ENCODE results near the gene ZNF680.
"Not testable (repeated sequence)": the region's sequence is repeated elsewhere in the genome, so short reads cannot be mapped to it uniquely, and the experiment has no call there.

The ZNF680 gene

DNA sequence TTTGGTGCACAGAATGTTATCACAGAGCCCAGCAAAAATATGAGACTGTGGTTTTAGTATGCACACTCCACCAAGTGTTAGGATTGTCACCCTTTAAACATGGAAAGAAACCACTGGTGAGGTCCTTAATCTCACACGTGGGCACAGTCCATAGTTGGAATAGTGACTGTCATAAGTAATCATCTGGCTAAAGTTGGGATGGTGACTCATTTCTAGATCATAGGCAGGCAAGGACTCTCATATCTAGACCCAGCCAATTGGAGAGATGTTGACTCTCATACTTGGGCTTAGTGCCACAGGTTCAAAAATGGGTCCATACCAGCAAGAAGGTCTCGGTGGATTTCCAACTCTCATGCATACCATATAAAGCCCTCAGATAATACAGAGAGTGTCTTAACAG, 39.6 kb upstream of the ZNF680 start:
- no peaks in the 10 kb centered on the region for H3K27me3 ChIP-seq (ENCODE audit: insufficient read depth, insufficient read length)
- DNase-seq (ENCODE audit: low read depth, low spot score) = no peak
- peaks cover 12% of the 10 kb centered on the region for H3K36me3 ChIP-seq (ENCODE audit: insufficient read depth, insufficient read length, low read length)
- no peak for TF ChIP-seq SUZ12 (IDR thresholded peaks at IDR 0.05; ENCODE audit: extremely low read depth, insufficient read depth, insufficient read length)
- no peak for TF ChIP-seq ZNF274 (IDR thresholded peaks at IDR 0.05; ENCODE audit: low read depth, low read length)
- no peak for TF ChIP-seq YY1 (IDR thresholded peaks at IDR 0.05; ENCODE audit: insufficient read depth, insufficient read length)
- H3K4me3 ChIP-seq (ENCODE audit: insufficient read length, low read depth) = no peak overlapping the region
- H3K9ac ChIP-seq (ENCODE audit: insufficient read length, low read depth) = no peak overlapping the region
- H3K4me1 ChIP-seq (ENCODE audit: insufficient read depth, insufficient read length) = no peaks in the 10 kb centered on the region
- H3K9me3 ChIP-seq (ENCODE audit: insufficient read depth, low read length) = no peaks in the 10 kb centered on the region

DNA sequence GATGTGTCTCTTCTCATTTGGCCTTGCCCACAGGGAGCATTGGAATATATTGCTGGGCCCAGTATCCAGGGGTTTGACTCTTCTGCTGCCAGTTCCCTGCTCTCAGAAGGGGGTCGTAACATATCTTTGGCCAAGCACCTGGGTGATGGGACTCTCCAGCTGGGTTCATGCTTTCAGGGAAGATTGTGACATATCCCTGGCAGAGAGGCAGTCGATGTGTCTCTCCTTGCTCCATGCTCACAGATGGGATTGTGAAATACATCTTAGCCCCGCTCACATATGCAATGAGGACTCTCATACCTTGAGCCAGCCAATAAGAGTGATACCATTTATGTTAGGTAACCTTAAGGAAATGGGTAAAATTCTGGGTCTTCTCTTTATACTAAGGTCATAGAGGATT, 39.2 kb upstream of the ZNF680 start:
- no peak for DNase-seq (ENCODE audit: low read depth, low spot score)
- no peak for TF ChIP-seq YY1 (IDR thresholded peaks at IDR 0.05; ENCODE audit: insufficient read depth, insufficient read length)
- TF ChIP-seq SUZ12 (IDR thresholded peaks at IDR 0.05; ENCODE audit: extremely low read depth, insufficient read depth, insufficient read length) = no peak
- TF ChIP-seq ZNF274 (IDR thresholded peaks at IDR 0.05; ENCODE audit: low read depth, low read length) = no peak
- Histone ChIP-seq H3K4me1 (ENCODE audit: insufficient read depth, insufficient read length) (no peaks in the 10 kb centered on the region), H3K4me3 (ENCODE audit: insufficient read length, low read depth) (no peak overlapping the region), H3K27me3 (ENCODE audit: insufficient read depth, insufficient read length) (no peaks in the 10 kb centered on the region), H3K36me3 (ENCODE audit: insufficient read depth, insufficient read length, low read length) (peaks cover 12% of the 10 kb centered on the region), H3K9me3 (ENCODE audit: insufficient read depth, low read length) (no peaks in the 10 kb centered on the region), H3K9ac (ENCODE audit: insufficient read length, low read depth) (no peak overlapping the region)

DNA sequence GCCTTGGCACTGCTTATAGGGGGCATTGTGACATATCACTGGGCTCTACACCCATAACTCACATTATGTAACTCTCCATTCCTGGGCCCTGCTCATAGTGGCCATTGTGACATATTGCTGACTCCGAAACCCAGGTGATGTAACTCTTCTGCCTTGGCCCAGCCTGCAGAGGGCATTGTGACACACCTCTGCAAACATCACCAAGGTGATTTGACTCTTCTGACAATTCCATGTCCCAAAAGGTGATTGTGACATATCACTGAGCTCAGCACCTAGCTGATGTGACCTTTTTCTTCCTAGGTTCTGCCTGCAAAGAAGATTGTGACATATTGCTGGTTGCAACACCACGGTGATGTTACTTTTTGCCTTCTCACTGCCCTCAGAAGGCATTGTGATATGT, 36.5 kb upstream of the ZNF680 start:
- Histone ChIP-seq H3K4me3 (ENCODE audit: insufficient read length, low read depth) (no peak overlapping the region), H3K9me3 (ENCODE audit: insufficient read depth, low read length) (no peaks in the 10 kb centered on the region), H3K4me1 (ENCODE audit: insufficient read depth, insufficient read length) (no peaks in the 10 kb centered on the region), H3K9ac (ENCODE audit: insufficient read length, low read depth) (no peak overlapping the region), H3K36me3 (ENCODE audit: insufficient read depth, insufficient read length, low read length) (peaks cover 3% of the 10 kb centered on the region), H3K27me3 (ENCODE audit: insufficient read depth, insufficient read length) (no peaks in the 10 kb centered on the region)
- TF ChIP-seq SUZ12 (IDR thresholded peaks at IDR 0.05; ENCODE audit: extremely low read depth, insufficient read depth, insufficient read length) (no peak), ZNF274 (IDR thresholded peaks at IDR 0.05; ENCODE audit: low read depth, low read length) (no peak), YY1 (IDR thresholded peaks at IDR 0.05; ENCODE audit: insufficient read depth, insufficient read length) (no peak)
- DNase-seq (ENCODE audit: low read depth, low spot score) = no peak

DNA sequence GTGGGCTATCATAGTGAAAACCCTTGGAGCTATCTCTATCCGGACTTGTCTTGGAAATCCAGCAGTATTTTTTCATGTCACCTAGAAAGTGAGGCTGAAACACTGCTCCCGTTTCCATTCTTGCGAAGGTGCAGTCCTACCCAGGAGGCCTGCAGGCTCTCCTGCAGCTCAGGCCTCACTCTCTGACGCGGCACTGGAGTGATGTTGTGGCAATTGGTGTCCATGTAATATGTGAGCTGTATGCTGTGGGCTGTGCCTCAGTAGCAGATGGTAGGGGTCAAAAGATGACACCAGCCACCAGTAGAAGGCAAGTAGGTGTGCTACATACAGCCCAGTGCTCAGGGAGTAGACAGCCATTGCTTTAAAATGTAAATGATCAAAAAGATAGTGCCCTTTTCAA, 28.1 kb upstream of the ZNF680 start:
- DNase-seq (ENCODE audit: low read depth, low spot score) = no peak
- Histone ChIP-seq H3K4me1 (ENCODE audit: insufficient read depth, insufficient read length) (no peaks in the 10 kb centered on the region), H3K9me3 (ENCODE audit: insufficient read depth, low read length) (no peaks in the 10 kb centered on the region), H3K36me3 (ENCODE audit: insufficient read depth, insufficient read length, low read length) (peaks cover 3% of the 10 kb centered on the region), H3K27me3 (ENCODE audit: insufficient read depth, insufficient read length) (no peaks in the 10 kb centered on the region), H3K4me3 (ENCODE audit: insufficient read length, low read depth) (no peak overlapping the region), H3K9ac (ENCODE audit: insufficient read length, low read depth) (no peak overlapping the region)
- TF ChIP-seq ZNF274 (IDR thresholded peaks at IDR 0.05; ENCODE audit: low read depth, low read length) (no peak), SUZ12 (IDR thresholded peaks at IDR 0.05; ENCODE audit: extremely low read depth, insufficient read depth, insufficient read length) (no peak), YY1 (IDR thresholded peaks at IDR 0.05; ENCODE audit: insufficient read depth, insufficient read length) (no peak)

DNA sequence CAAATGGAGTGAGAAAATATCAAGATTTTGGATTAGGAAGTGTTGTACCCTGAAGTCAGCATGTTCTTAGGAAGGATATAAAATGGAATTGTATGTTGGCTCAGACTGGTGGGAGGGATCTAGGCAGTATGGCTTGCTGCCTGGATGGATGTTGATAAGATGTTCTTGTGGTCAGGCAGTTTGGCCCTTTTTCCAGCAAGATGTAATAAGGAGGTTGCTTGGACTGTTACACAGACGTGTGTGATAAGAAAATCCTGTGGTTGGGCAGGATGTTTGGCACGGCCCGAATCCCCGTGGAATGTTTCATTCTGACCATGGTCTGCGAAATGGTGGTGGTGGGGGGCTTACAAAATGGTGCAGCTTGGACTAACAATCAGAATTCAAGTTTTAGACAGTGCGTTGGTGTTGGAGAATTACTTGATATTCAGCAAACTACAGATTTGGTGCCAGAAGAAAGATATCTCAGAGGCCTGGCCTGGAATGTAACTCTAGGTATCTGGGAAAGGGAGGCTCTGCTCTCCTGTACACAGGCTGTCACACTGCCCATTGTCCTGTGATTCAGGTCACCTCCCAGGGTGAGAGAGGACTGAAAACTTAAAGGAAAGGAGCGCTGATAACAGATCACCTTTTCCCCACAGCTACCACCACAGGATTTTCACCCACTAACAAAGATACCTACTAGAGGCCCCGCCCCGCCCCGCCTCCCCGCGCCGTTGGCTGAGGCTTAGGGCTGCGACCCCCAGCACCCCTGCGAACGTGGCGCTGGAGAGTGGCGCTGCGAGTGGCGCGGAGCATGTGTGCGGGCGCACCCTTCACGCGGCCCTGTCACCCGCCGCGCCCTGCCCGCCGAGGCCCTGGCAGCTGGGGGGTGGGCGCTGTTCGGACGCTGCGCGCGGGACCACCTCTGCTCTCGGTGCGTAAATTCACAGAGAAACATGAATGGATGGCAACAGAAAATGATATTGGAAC, 19.3 kb upstream of the ZNF680 start:
- H3K9ac ChIP-seq (ENCODE audit: insufficient read length, low read depth) = no peak overlapping the region
- no peaks in the 10 kb centered on the region; the same call in 1 of the 2 replicates for H3K9me3 ChIP-seq (ENCODE audit: insufficient read depth, low read length)
- no peaks in the 10 kb centered on the region for H3K27me3 ChIP-seq (ENCODE audit: insufficient read depth, insufficient read length)
- no peak for TF ChIP-seq SUZ12 (IDR thresholded peaks at IDR 0.05; ENCODE audit: extremely low read depth, insufficient read depth, insufficient read length)
- TF ChIP-seq YY1 (IDR thresholded peaks at IDR 0.05; ENCODE audit: insufficient read depth, insufficient read length) = no peak
- no peak for TF ChIP-seq ZNF274 (IDR thresholded peaks at IDR 0.05; ENCODE audit: low read depth, low read length)
- H3K36me3 ChIP-seq (ENCODE audit: insufficient read depth, insufficient read length, low read length) = peaks cover 2% of the 10 kb centered on the region
- no peak overlapping the region for H3K4me3 ChIP-seq (ENCODE audit: insufficient read length, low read depth)
- no peaks in the 10 kb centered on the region for H3K4me1 ChIP-seq (ENCODE audit: insufficient read depth, insufficient read length)
- no peak for DNase-seq (ENCODE audit: low read depth, low spot score)

DNA sequence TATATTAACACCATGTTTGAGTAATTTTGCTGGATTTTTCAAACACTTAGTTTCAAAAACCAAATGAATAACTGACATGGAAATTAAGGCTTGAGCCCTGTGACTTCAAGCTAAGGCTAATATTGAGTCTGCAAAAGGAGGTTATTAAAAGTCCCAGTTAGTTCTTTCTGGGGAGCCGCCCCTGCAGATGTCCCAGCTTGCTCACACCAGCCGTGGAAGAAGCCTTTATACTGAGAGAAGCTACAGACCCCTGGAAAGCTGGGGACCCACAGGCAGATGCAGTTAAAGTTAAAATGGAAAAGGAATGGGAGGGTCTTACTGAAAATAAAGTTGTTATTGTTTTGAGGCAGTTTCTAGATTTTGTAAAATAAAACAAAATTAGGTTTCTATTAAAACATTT, 18.5 kb upstream of the ZNF680 start:
- H3K9ac ChIP-seq (ENCODE audit: insufficient read length, low read depth) = no peak overlapping the region
- H3K27me3 ChIP-seq (ENCODE audit: insufficient read depth, insufficient read length) = no peaks in the 10 kb centered on the region
- H3K9me3 ChIP-seq (ENCODE audit: insufficient read depth, low read length) = no peaks in the 10 kb centered on the region; the same call in 1 of the 2 replicates

DNA sequence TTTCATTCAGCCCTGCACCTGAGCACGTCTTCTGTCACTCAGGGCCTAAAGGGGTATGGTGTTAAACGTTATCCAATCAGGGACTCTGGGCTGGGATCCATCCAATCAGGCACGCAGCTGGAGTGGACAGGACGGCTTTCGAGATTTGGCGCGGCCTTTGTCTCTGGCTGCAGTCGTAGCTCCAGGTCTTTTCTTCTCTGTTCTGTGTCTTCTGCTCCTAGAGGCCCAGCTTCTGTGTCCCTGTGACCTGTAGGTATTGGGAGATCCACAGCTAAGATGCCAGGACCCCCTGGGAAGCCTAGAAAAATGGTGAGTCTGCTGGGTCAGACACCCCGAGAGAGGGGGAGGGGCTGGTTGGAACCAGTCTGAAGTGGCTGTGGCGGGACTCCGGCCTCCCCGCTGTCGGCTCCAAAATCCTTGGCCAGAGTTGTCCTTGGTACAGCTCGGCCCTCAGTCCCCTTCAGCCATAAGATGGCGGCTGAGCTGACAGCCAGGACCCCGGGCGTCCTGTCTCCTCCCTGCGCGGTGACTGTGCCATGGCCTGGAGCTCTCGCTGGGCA, 11.7 kb upstream of the ZNF680 start:
- TF ChIP-seq ZNF274 (IDR thresholded peaks at IDR 0.05; ENCODE audit: low read depth, low read length) = no peak
- no peak for TF ChIP-seq SUZ12 (IDR thresholded peaks at IDR 0.05; ENCODE audit: extremely low read depth, insufficient read depth, insufficient read length)
- no peak for TF ChIP-seq YY1 (IDR thresholded peaks at IDR 0.05; ENCODE audit: insufficient read depth, insufficient read length)
- H3K27me3 ChIP-seq (ENCODE audit: insufficient read depth, insufficient read length) = no peaks in the 10 kb centered on the region
- H3K4me1 ChIP-seq (ENCODE audit: insufficient read depth, insufficient read length) = no peaks in the 10 kb centered on the region
- peak overlapping the region; percentile 60 for H3K4me3 ChIP-seq (ENCODE audit: insufficient read length, low read depth)
- H3K36me3 ChIP-seq (ENCODE audit: insufficient read depth, insufficient read length, low read length) = peaks cover 2% of the 10 kb centered on the region
- peak overlapping the region; percentile 61 for H3K9ac ChIP-seq (ENCODE audit: insufficient read length, low read depth)
- no peak for DNase-seq (ENCODE audit: low read depth, low spot score)
- no peaks in the 10 kb centered on the region; the same call in 1 of the 2 replicates for H3K9me3 ChIP-seq (ENCODE audit: insufficient read depth, low read length)

More for the DNA sequence above, 18.5 kb upstream of the ZNF680 start:
- Histone ChIP-seq H3K4me1 (ENCODE audit: insufficient read depth, insufficient read length) (no peaks in the 10 kb centered on the region), H3K36me3 (ENCODE audit: insufficient read depth, insufficient read length, low read length) (peaks cover 2% of the 10 kb centered on the region), H3K4me3 (ENCODE audit: insufficient read length, low read depth) (no peak overlapping the region)
- DNase-seq (ENCODE audit: low read depth, low spot score) = no peak
- TF ChIP-seq ZNF274 (IDR thresholded peaks at IDR 0.05; ENCODE audit: low read depth, low read length) (no peak), SUZ12 (IDR thresholded peaks at IDR 0.05; ENCODE audit: extremely low read depth, insufficient read depth, insufficient read length) (no peak), YY1 (IDR thresholded peaks at IDR 0.05; ENCODE audit: insufficient read depth, insufficient read length) (no peak)

DNA sequence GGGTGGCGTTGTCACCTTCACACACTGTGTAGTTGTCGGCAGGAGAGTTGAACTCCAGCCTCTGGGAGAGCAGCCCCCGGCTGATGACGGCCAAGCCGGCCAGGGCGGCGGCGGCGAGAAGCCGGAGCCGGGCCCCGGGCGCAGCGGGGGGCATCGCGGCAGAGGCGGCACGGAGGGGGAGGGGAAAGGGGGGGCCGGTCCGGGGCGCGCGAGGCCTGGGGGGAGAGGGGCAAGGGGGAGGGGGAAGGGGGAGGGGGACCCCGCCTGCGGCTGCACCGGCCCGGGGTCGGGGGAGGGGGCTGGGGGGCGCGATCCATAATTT, 7.4 kb upstream of the ZNF680 start:
- H3K27me3 ChIP-seq (ENCODE audit: insufficient read depth, insufficient read length); DNase-seq (ENCODE audit: low read depth, low spot score); H3K9me3 ChIP-seq (ENCODE audit: insufficient read depth, low read length); H3K36me3 ChIP-seq (ENCODE audit: insufficient read depth, insufficient read length, low read length); H3K9ac ChIP-seq (ENCODE audit: insufficient read length, low read depth); H3K4me1 ChIP-seq (ENCODE audit: insufficient read depth, insufficient read length): not testable (repeated sequence)
- peak overlapping the region; percentile 32 for H3K4me3 ChIP-seq (ENCODE audit: insufficient read length, low read depth)

DNA sequence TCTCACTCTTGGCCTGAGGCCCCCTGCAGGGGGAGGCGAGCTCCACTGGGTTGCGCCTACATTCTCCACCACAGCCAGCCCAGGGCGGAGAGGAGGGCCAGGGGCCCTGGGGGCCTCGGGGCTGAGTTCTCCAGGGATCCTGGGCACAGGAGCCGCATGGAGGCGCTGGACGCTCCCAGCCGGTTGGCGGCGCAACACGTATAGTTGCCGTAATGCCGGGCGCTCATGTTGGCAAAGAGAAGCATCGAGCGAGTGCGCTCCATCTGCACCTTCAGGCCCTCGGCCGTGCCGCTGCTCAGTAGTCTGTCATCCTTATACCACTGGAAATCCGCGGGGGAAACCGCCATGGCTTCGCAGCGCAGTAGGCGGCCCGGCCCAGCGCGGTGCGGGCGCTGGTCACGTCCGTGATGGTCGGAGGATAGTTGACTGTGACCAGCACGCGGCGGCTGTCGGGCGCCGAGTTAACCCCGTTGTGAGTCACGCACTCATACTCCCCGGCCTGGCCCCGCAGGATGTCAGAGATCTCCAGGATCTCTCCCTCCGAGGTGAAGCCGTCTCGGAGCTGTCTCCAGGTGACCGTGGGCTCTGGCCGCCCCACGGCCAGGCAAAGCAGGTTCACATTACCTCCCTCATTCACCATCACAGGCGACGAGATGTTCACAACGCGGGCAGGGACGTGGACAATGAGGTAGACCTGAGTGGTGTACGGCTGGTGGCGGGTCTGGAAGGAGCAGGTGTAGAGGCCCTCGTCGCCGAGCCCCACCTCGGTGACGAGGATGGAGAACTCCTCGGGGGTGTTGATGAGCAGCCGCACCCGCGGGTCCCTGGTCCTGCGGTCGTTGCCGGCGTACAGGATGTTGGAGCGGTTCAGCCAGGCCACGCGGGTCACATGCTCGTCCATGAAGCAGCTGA, 6.8 kb upstream of the ZNF680 start:
- H3K27me3 ChIP-seq (ENCODE audit: insufficient read depth, insufficient read length); H3K4me1 ChIP-seq (ENCODE audit: insufficient read depth, insufficient read length); H3K9me3 ChIP-seq (ENCODE audit: insufficient read depth, low read length); H3K9ac ChIP-seq (ENCODE audit: insufficient read length, low read depth); H3K36me3 ChIP-seq (ENCODE audit: insufficient read depth, insufficient read length, low read length): not testable (repeated sequence)
- H3K4me3 ChIP-seq (ENCODE audit: insufficient read length, low read depth) = peak overlapping the region; percentile 32
- DNase-seq (ENCODE audit: low read depth, low spot score) = peak; percentile 43
